ENCODE measurements around the gene DNAH2.

DNA sequence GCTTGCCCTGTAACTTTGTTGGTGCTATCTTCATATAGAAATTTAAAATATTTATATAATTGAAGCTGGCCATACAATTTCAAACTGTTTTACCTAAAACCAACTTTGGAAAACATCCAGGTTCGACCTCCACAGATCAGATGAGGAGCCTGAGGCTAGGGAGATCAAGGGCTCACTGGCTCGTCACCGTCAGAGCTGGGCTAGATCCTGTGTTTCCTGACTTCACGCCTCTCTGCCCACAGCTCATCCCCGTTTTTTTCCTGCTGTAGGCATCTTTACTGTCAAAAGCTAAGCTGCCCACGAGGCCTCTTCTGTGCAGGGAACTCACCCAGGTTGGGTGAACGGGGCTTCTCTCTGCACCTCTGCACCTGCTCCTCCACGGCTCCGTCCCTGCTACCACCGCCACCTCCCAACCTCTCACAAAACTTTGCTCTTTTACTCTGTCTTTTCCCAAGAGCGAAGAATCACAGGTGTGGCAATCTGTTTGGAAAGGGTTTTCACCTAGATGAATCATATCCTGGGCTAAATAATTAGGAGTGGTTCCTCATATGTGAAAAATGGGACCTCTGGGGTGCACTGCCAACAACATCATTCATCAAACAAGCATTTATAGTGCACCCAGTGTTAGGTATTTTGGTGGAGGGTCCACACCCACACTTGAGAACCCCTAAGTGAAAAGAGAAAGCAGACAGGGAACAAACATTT lies 91.7 kb downstream of the DNAH2 start:
- TF ChIP-seq, protein P1, sequence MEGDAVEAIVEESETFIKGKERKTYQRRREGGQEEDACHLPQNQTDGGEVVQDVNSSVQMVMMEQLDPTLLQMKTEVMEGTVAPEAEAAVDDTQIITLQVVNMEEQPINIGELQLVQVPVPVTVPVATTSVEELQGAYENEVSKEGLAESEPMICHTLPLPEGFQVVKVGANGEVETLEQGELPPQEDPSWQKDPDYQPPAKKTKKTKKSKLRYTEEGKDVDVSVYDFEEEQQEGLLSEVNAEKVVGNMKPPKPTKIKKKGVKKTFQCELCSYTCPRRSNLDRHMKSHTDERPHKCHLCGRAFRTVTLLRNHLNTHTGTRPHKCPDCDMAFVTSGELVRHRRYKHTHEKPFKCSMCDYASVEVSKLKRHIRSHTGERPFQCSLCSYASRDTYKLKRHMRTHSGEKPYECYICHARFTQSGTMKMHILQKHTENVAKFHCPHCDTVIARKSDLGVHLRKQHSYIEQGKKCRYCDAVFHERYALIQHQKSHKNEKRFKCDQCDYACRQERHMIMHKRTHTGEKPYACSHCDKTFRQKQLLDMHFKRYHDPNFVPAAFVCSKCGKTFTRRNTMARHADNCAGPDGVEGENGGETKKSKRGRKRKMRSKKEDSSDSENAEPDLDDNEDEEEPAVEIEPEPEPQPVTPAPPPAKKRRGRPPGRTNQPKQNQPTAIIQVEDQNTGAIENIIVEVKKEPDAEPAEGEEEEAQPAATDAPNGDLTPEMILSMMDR (IDR thresholded peaks at IDR 0.05), result no peak
- no peak for TF ChIP-seq POLR2A (IDR thresholded peaks at IDR 0.05)
